Right cardiac atrium (tissue), 5 donors: ENCODE data around the gene ABCB6. TPM values are rescaled to one million over a fixed set of nuclear protein-coding genes. Genes with fewer than 3 reads are reported as not detected.

ENCODE experiments used
- ATAC-seq, 2 donors: fragments of 200-7000 bp; cut with Tn5 transposase; one replicate each; pipeline versions ENCODE4 v1.8.0 to v1.9.1; 2020; ENCODE audit warnings: moderate library complexity in 2 of 2, mild to moderate bottlenecking in 1 of 2
- DNase-seq, 3 donors: peaks; one replicate each; pipeline ENCODE4 v3.0.0-alpha.2; 2020
- H3K27ac ChIP-seq: one replicate; pipeline ENCODE4 v1.5.1; 2013; ENCODE audit warnings: mild to moderate bottlenecking, low read length, control low read depth, moderate library complexity
- H3K27me3 ChIP-seq: one replicate; pipeline ENCODE4 v1.6.1; 2013; ENCODE audit not compliant: control insufficient read depth, insufficient read depth
- H3K4me1 ChIP-seq: one replicate; pipeline ENCODE4 v1.6.1; 2013; ENCODE audit warnings: low read length; ENCODE audit not compliant: control insufficient read depth, insufficient read depth
- H3K4me3 ChIP-seq: one replicate; pipeline ENCODE4 v1.5.1; 2013; ENCODE audit warnings: low read length, control low read depth
- H3K9me3 ChIP-seq: one replicate; pipeline ENCODE4 v1.6.1; 2013; ENCODE audit warnings: low read length; ENCODE audit not compliant: control insufficient read depth
- WGBS: extraction: QIAGEN DNeasy Blood & Tissue Kit; methylation state at CpG from one replicate; pipeline ENCODE4 v1.1.7; 2013; 5-methylcytosine and 5-hydroxymethylcytosine counted together
- intact Hi-C, 4 donors: fragments of 100-400 bp; cut with DNase I; formaldehyde crosslinking; loops; one replicate each; pipeline versions ENCODE4 v1.11.0 to v1.14.0; 2022 to 2023
- polyA plus RNA-seq: library from polyadenylated mRNA; stranded (reverse); fragments of 200-250 nt; gene quantifications from one replicate; pipeline ENCODE4 v1.2.3, GENCODE V29; 2013
- total RNA-seq, 4 donors: library from RNA; stranded (reverse); fragmentation: NEBNext Ultra II Directional; extraction: Animal tissue kit (Norgen Biotek cat#: 25700); gene quantifications; one replicate each; pipeline ENCODE4 v1.2.1, GENCODE V29; 2021
- donor health status: healthy with polysubstance abuse.
- donor health status: DM: no; HTN: yes; CAD: no.
- donor health status: DM: no; HTN: no; CAD: no.
- donor health status: DM: no; HTN: yes; CAD: no; lungs with severe emphysema.
- donor health status: DM: yes; HTN: yes; CAD: no.

ABCB6 gene
- total and polyA plus RNA-seq, 5 donors = 19.4 to 30.5 (median 23.4) TPM

DNA sequence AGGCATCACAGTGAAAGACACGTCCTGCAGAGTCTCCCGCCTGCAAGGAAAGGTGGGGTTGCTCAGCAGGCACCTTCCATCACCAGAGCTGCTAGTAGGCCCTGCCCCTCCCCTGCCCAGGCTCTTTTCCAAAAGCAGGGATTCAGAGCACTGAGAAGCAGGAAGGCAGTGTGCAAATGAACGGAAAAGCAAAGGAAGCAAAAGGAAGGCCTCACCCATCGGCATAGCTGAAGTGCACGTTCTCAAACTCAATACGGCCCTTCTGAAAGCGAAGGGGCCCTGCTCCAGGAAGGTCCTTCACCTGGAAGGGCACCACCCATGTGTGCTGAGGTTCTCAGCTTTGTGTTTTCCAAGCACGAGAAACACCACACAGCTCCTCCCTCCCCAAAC, 5.7 kb downstream of the ABCB6 start:
- H3K27ac ChIP-seq = no peak overlapping the region
- H3K4me1 ChIP-seq = peaks cover 3% of the 10 kb centered on the region
- ATAC-seq = no peak
- H3K9me3 ChIP-seq = no peaks in the 10 kb centered on the region
- DNase-seq = no peak
- intact Hi-C loops = loop anchor here in 1 of 4 donors (5.0 kb wide), 1 partner anchor 36 kb away; the partner anchor contains the start of genes CNPPD1 and RETREG2
- no peaks in the 10 kb centered on the region for H3K27me3 ChIP-seq
- WGBS = 83% methylated on average over 8 of the region's 8 CpGs
- no peak overlapping the region for H3K4me3 ChIP-seq

- Histone ChIP-seq H3K4me1 (peaks cover 10% of the 10 kb centered on the region), H3K27ac (no peak overlapping the region), H3K27me3 (no peaks in the 10 kb centered on the region), H3K9me3 (no peaks in the 10 kb centered on the region), H3K4me3 (no peak overlapping the region)
- 84% methylated on average over 9 of the region's 9 CpGs for WGBS
- intact Hi-C loops = loop anchor here in 1 of 4 donors (5.0 kb wide), 1 partner anchor 34 kb away; the partner anchor contains the start of genes CNPPD1 and RETREG2
- no peak for ATAC-seq
- DNase-seq = peak in 1 of 3 donors; percentile 41
These were observed 7.8 kb downstream of the ABCB6 start for GRCh38 chr2:219210886-219211362.

GRCh38 chr2:219210196-219210885, 8.4 kb downstream of the ABCB6 start:
- WGBS = 92% methylated on average over 24 of the region's 24 CpGs
- DNase-seq = peak in 2 of 3 donors; percentile 32 to 56
- intact Hi-C loops = loop anchor here in 1 of 4 donors (5.0 kb wide), 1 partner anchor 33 kb away; the partner anchor contains the start of genes CNPPD1 and RETREG2
- H3K27ac ChIP-seq = no peak overlapping the region
- H3K27me3 ChIP-seq = no peaks in the 10 kb centered on the region
- H3K9me3 ChIP-seq = no peaks in the 10 kb centered on the region
- no peak for ATAC-seq
- H3K4me3 ChIP-seq = no peak overlapping the region
- H3K4me1 ChIP-seq = peaks cover 10% of the 10 kb centered on the region

- no peaks in the 10 kb centered on the region for H3K9me3 ChIP-seq
- H3K27ac ChIP-seq = no peak overlapping the region
- 74% methylated on average over 18 of the region's 18 CpGs for WGBS
- no peak overlapping the region for H3K4me3 ChIP-seq
- DNase-seq = peak in 1 of 3 donors; percentile 44
- intact Hi-C loops = loop anchor here in 2 of 4 donors (5.0 kb wide), 2 partner anchors 32 to 37 kb away; partner anchors contain the start of genes CNPPD1 (in 1 of the 2), RETREG2 (in 1 of the 2) and SLC23A3 (in 1 of the 2)
- no peak for ATAC-seq
- H3K27me3 ChIP-seq = no peaks in the 10 kb centered on the region
- H3K4me1 ChIP-seq = peaks cover 10% of the 10 kb centered on the region
These were observed 9.2 kb downstream of the ABCB6 start for GRCh38 chr2:219209236-219210195.

- DNase-seq (peak in 2 of 3 donors; percentile 40 to 55), ATAC-seq (no peak)
- peak overlapping the region; percentile 82 for H3K27ac ChIP-seq
- intact Hi-C loops = loop anchor here in 1 of 4 donors (5.0 kb wide), 1 partner anchor 36 kb away; the partner anchor contains the start of gene SLC23A3
- no peaks in the 10 kb centered on the region for H3K27me3 ChIP-seq
- 65% methylated on average over 17 of the region's 17 CpGs for WGBS
- H3K4me1 ChIP-seq = peaks cover 10% of the 10 kb centered on the region
- H3K4me3 ChIP-seq = no peak overlapping the region
- no peaks in the 10 kb centered on the region for H3K9me3 ChIP-seq
These were observed 10.6 kb downstream of the ABCB6 start for GRCh38 chr2:219207884-219208740.

DNA sequence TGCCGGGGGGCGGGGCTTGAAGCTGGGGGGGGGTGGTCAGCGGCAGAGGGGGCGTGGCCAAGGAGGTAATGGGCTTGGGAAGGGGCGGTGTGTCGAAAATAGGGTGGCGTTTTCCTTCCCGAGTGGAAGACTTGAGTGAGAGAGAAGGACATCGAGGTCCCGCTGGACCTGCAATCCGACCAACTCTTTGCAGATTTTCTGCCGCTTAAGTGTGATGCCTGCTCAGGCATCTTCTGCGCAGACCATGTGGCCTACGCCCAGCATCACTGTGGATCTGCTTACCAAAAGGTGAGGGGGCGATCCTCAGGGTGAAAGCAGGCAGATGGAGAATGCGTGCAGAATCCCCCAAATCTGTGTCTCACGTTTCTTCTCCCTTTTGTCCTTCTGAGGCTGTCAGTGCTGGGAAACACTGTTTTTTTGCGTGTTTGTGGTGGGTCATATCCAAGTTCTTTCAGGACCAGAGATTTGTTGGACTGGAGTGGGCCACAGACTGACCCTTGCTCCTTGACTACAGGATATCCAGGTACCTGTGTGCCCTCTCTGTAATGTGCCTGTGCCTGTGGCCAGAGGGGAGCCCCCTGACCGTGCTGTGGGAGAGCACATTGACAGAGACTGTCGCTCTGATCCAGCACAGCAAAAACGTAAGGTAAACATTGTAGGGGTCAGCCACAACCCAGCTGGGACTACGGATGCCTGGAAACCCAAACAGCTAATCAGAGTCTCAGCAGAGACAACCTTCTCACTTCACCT, 11.4 kb downstream of the ABCB6 start:
- Histone ChIP-seq H3K9me3 (no peaks in the 10 kb centered on the region), H3K4me1 (peaks cover 10% of the 10 kb centered on the region), H3K27ac (peak overlapping the region; percentile 82), H3K4me3 (peak overlapping the region; percentile 59), H3K27me3 (no peaks in the 10 kb centered on the region)
- intact Hi-C loops = loop anchor here in 1 of 4 donors (5.0 kb wide), 1 partner anchor 35 kb away; the partner anchor contains the start of gene SLC23A3
- no peak for DNase-seq
- no peak for ATAC-seq
- WGBS = 12% methylated on average over 22 of the region's 22 CpGs

- Histone ChIP-seq H3K27ac (peak within 1 kb of the TSS; percentile 92), H3K27me3 (no peaks in the 10 kb centered on the region), H3K4me1 (peaks cover 10% of the 10 kb centered on the region), H3K9me3 (no peaks in the 10 kb centered on the region), H3K4me3 (peak within 1 kb of the TSS; percentile 59)
- ATAC-seq (peak; percentile 97 to 98), DNase-seq (peak; percentile 96 to 99 (median 98))
- WGBS = under 1% methylated on average over 76 of the region's 76 CpGs
- intact Hi-C loops = loop anchor here in 1 of 4 donors (5.0 kb wide), 1 partner anchor 34 kb away; the partner anchor contains the start of gene SLC23A3
These were observed 12.2 kb downstream of the ABCB6 start, which contains the start of gene ZFAND2B for GRCh38 chr2:219206328-219207133. ZFAND2B (plus strand) TSS chr2:219206782; CDS start chr2:219206988, 206 bp downstream.

DNA sequence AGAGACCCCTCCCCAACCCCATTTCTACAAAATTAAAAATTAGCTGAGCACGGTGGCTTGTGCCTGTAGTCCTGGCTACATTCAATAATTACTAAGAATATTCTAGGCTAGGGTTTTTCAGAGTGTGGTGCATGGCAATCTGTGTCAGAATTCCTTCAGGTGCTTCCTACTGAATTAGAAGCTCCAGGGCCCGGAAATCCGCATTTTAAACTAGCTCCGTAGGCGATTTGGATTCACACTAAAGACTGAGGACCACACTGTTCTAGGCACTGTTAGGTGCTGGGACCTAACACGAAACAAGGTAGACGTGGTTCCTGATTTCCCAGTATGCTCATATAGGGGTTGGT, 12.8 kb downstream of the ABCB6 start:
- DNase-seq (no peak), ATAC-seq (no peak)
- peak overlapping the region; percentile 59 for H3K4me3 ChIP-seq
- intact Hi-C loops = loop anchor here in 1 of 4 donors (5.0 kb wide), 1 partner anchor 34 kb away; the partner anchor contains the start of gene SLC23A3
- 19% methylated on average over 7 of the region's 7 CpGs for WGBS
- H3K27ac ChIP-seq = peak overlapping the region; percentile 92
- no peaks in the 10 kb centered on the region for H3K27me3 ChIP-seq
- no peaks in the 10 kb centered on the region for H3K9me3 ChIP-seq
- H3K4me1 ChIP-seq = peaks cover 10% of the 10 kb centered on the region

DNA sequence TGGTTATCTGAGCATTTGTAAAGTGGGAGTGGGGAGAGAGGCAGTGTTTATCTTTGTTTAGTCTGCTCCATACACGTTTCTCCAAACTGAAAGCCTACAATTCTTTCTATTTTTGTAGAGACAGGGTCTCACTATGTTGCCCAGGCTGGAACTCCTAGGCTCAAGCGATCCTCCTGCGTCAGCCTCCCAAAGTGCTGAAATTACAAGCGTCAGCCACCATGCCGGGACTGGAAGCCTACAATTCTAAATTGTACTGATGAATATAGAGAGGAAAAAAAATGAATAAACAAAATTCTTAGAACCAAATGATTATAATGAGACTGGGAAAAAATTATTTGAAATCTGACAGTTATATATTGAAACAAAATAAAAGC, 13.6 kb downstream of the ABCB6 start:
- DNase-seq = no peak
- Histone ChIP-seq H3K9me3 (no peaks in the 10 kb centered on the region), H3K27me3 (no peaks in the 10 kb centered on the region), H3K4me3 (no peak overlapping the region), H3K4me1 (peaks cover 10% of the 10 kb centered on the region), H3K27ac (no peak overlapping the region)
- no peak for ATAC-seq
- WGBS = 80% methylated on average over 5 of the region's 5 CpGs
- intact Hi-C loops = loop anchor here in 1 of 4 donors (5.0 kb wide), 1 partner anchor 33 kb away; the partner anchor contains the start of gene SLC23A3
